Esophagus muscularis mucosa (tissue), 4 donors: ENCODE results near the gene FXR2. TPM values are rescaled to one million over a fixed set of nuclear protein-coding genes. Genes with fewer than 3 reads are reported as not detected.

Source experiments
- DNase-seq: peaks from one replicate; pipeline ENCODE4 v3.0.0-alpha.2; 2017; ENCODE audit errors: extremely low spot score
- H3K27ac ChIP-seq, 4 donors: fragments of 200-600 bp; sonication (generic); replicated peaks in 1 of 4; 1 replicate in 3 of 4; 2 replicates in 1 of 4; pipeline ENCODE4 v1.5.1; 2016 to 2019; ENCODE audit warnings: mild to moderate bottlenecking in 1 of 4
- H3K27me3 ChIP-seq, 4 donors: fragments of 200-600 bp; sonication (generic); one replicate each; pipeline versions ENCODE4 v1.5.1 to v1.6.0; 2016 to 2019
- H3K36me3 ChIP-seq, 4 donors: fragments of 200-600 bp; sonication (generic); one replicate each; pipeline ENCODE4 v1.5.1; 2016 to 2019
- H3K4me1 ChIP-seq, 4 donors: fragments of 200-600 bp; sonication (generic); one replicate each; pipeline ENCODE4 v1.5.1; 2016 to 2019
- H3K4me3 ChIP-seq, 4 donors: fragments of 200-600 bp; sonication (generic); 1 replicate in 2 of 4; 2 replicates in 2 of 4; pipeline ENCODE4 v1.5.1; 2016 to 2019; ENCODE audit warnings: mild to moderate bottlenecking in 4 of 4, moderate library complexity in 1 of 4
- H3K9me3 ChIP-seq, 4 donors: fragments of 200-600 bp; sonication (generic); 1 replicate in 3 of 4; 2 replicates in 1 of 4; pipeline ENCODE4 v1.5.1; 2016 to 2019
- CTCF ChIP-seq, 3 experiments: fragments of 200-600 bp in 2 of 3; fragments of 450-650 bp in 1 of 3; sonication (generic) in 2 of 3; IDR thresholded peaks; one replicate each; pipeline ENCODE4 v1.5.1; 2017 to 2019; ENCODE audit warnings: antibody characterized with exemption in 3 of 3, mild to moderate bottlenecking in 2 of 3, moderate library complexity in 1 of 3
- EP300 ChIP-seq: sonication (generic); formaldehyde crosslinking; IDR thresholded peaks from one replicate; pipeline ENCODE4 v1.6.1; 2017; ENCODE audit warnings: antibody characterized with exemption
- POLR2A ChIP-seq: fragments of 450-650 bp; IDR thresholded peaks from one replicate; pipeline ENCODE4 v1.6.1; 2017; ENCODE audit warnings: antibody characterized with exemption, moderate library complexity, mild to moderate bottlenecking, low read depth
- POLR2AphosphoS5 ChIP-seq, 2 donors: sonication (generic); formaldehyde crosslinking; IDR thresholded peaks; one replicate each; pipeline ENCODE4 v1.6.1; 2017; ENCODE audit warnings: antibody characterized with exemption in 2 of 2
- WGBS: methylation state at CpG from one replicate; pipeline ENCODE4 v1.1.5; 2018; 5-methylcytosine and 5-hydroxymethylcytosine counted together
- intact Hi-C: fragments of 100-400 bp; cut with DNase I; formaldehyde crosslinking; loops from one replicate; pipeline ENCODE4 v1.15.1; 2023
- total RNA-seq, 4 donors: library from RNA; depleted of rRNA; stranded (reverse); fragments of >200 nt; gene quantifications; one replicate each; pipeline versions ENCODE4 v1.1.0 to v1.2.1, GENCODE V29; 2016

Gene FXR2
- total RNA-seq, 4 donors from 2014 or later: 38.2 to 65.8 (median 50.2) TPM

GRCh38 chr17:7652388-7653356 lies 38.0 kb upstream of the FXR2 start:
- no peak for DNase-seq
- Histone ChIP-seq H3K27ac (peak overlapping the region in 1 of 4 donors; percentile 72), H3K4me1 (peaks cover 23 to 43% (median 38%) of the 10 kb centered on the region in 4 donors), H3K4me3 (peak overlapping the region in 1 of 4 donors; percentile 59), H3K27me3 (peaks cover 0 to 39% (median 24%) of the 10 kb centered on the region in 4 donors), H3K9me3 (no peaks in the 10 kb centered on the region), H3K36me3 (no peaks in the 10 kb centered on the region)
- TF ChIP-seq EP300 (no peak), POLR2AphosphoS5 (IDR thresholded peaks at IDR 0.05) (no peak), CTCF (IDR thresholded peaks at IDR 0.05) (no peak), POLR2A (no peak)
- intact Hi-C loops: no loop called here
- WGBS: 63% methylated on average over 12 of the region's 12 CpGs

- WGBS: 15% methylated on average over 12 of the region's 54 CpGs
- H3K36me3 ChIP-seq: no peaks in the 10 kb centered on the region
- H3K9me3 ChIP-seq: no peaks in the 10 kb centered on the region
- TF ChIP-seq POLR2A (no peak), POLR2AphosphoS5 (IDR thresholded peaks at IDR 0.05) (no peak), CTCF (IDR thresholded peaks at IDR 0.05) (no peak), EP300 (no peak)
- DNase-seq: no peak
- peaks cover 0 to 39% (median 24%) of the 10 kb centered on the region in 4 donors for H3K27me3 ChIP-seq
- H3K27ac ChIP-seq: peak overlapping the region; percentile 52 to 72 (median 66)
- intact Hi-C loops: no loop called here
- H3K4me3 ChIP-seq: peak overlapping the region; percentile 55 to 63 (median 58)
- peaks cover 23 to 34% (median 31%) of the 10 kb centered on the region in 4 donors for H3K4me1 ChIP-seq
Measured at GRCh38 chr17:7651665-7652387, 37.1 kb upstream of the FXR2 start.

- H3K4me3 ChIP-seq: peak overlapping the region; percentile 55 to 63 (median 58)
- H3K4me1 ChIP-seq: peaks cover 19 to 28% (median 26%) of the 10 kb centered on the region in 4 donors
- H3K9me3 ChIP-seq: no peaks in the 10 kb centered on the region
- DNase-seq: no peak
- intact Hi-C loops: no loop called here
- no peaks in the 10 kb centered on the region for H3K36me3 ChIP-seq
- 1% methylated on average over 19 of the region's 45 CpGs for WGBS
- peak overlapping the region; percentile 52 to 72 (median 66) for H3K27ac ChIP-seq
- TF ChIP-seq POLR2A: no peak
- no peak for TF ChIP-seq EP300
- TF ChIP-seq CTCF (IDR thresholded peaks at IDR 0.05): no peak
- no peak for TF ChIP-seq POLR2AphosphoS5 (IDR thresholded peaks at IDR 0.05)
- peaks cover 0 to 39% (median 24%) of the 10 kb centered on the region in 4 donors for H3K27me3 ChIP-seq
Measured at GRCh38 chr17:7651097-7651664, 36.5 kb upstream of the FXR2 start.

GRCh38 chr17:7650509-7651096 lies 35.9 kb upstream of the FXR2 start, which contains the start of gene ATP1B2:
TSS of gene ATP1B2 (plus strand) at chr17:7650926. CDS start at chr17:7651519, 593 bp downstream.
- peak within 1 kb of the TSS; percentile 52 to 72 (median 66) for H3K27ac ChIP-seq
- TF ChIP-seq CTCF (IDR thresholded peaks at IDR 0.05) (no peak), POLR2AphosphoS5 (IDR thresholded peaks at IDR 0.05) (no peak), EP300 (no peak), POLR2A (no peak)
- DNase-seq: no peak
- 4% methylated on average over 14 of the region's 34 CpGs for WGBS
- no peaks in the 10 kb centered on the region for H3K36me3 ChIP-seq
- intact Hi-C loops: no loop called here
- peak within 1 kb of the TSS; percentile 55 to 63 (median 58) for H3K4me3 ChIP-seq
- H3K27me3 ChIP-seq: peaks cover 0 to 39% (median 24%) of the 10 kb centered on the region in 4 donors
- H3K4me1 ChIP-seq: peaks cover 19 to 27% (median 25%) of the 10 kb centered on the region in 4 donors
- no peaks in the 10 kb centered on the region for H3K9me3 ChIP-seq
